K562 (cell line): ENCODE data around the gene ST7. TPM values are rescaled to one million over a fixed set of nuclear protein-coding genes. Genes with fewer than 3 reads are reported as not detected.

Experiments used
- ATAC-seq: fragments of 200-7000 bp; cut with Tn5 transposase; 3 replicates; pipeline ENCODE4 v1.9.1; 2020; ENCODE audit warnings: moderate library complexity
- BruUV-seq: library from RNA; stranded (reverse); fragments of 400-500 nt; replicated peaks from 2 replicates; lab custom pipeline; 2021; lab: Mats Ljungman, UMichigan
- CTCF ChIA-PET: fragments of 300-600 bp; formaldehyde crosslinking; extraction: SDS; loops from one replicate; lab custom pipeline; 2021; ENCODE audit warnings: low intra/inter-chr PET ratio; lab: Yijun Ruan, JAX
- POLR2A ChIA-PET: fragments of 300-600, 350-650 bp; sonication (Branson Sonifier 250); formaldehyde crosslinking; extraction: SDS; loops from one replicate; lab custom pipeline; 2021; ENCODE audit warnings: antibody characterized with exemption, inconsistent platforms; lab: Yijun Ruan, JAX
- DNase-seq, 4 experiments: peaks; one replicate each; pipeline versions ENCODE4 v3.0.0 to v3.0.0-alpha.2; 2011 to 2018; ENCODE audit warnings: low spot score in 3 of 4, mixed read lengths in 3 of 4; ENCODE audit errors: extremely low read depth in 1 of 4
- FAIRE-seq: peaks from 2 replicates; lab custom pipeline; 2011; peaks lifted over from hg19 to GRCh38; lab: Jason Lieb, UNC
- H2AFZ ChIP-seq: 2 replicates; pipeline ENCODE4 v1.6.0; 2011; ENCODE audit warnings: low read depth, low read length, control low read depth, inconsistent platforms
- H3K27ac ChIP-seq: fragments of 200-600 bp; 3 replicates; pipeline ENCODE4 v1.8.0; 2011; ENCODE audit warnings: low read depth, mild to moderate bottlenecking, control low read depth, inconsistent platforms, low read length, moderate library complexity, mixed read lengths; ENCODE audit errors: extremely low read depth
- H3K27me3 ChIP-seq, 2 experiments: fragments of 300-600 bp in 1 of 2; 2 replicates in 1 of 2; 3 replicates in 1 of 2; pipeline versions ENCODE4 v1.6.0 to v1.8.0; 2011; ENCODE audit warnings: inconsistent platforms in 2 of 2, low read length in 2 of 2, mild to moderate bottlenecking in 1 of 2, mixed read lengths in 1 of 2, moderate library complexity in 1 of 2; ENCODE audit not compliant: control insufficient read depth in 2 of 2, insufficient read depth in 2 of 2
- H3K36me3 ChIP-seq: fragments of 300-600 bp; 3 replicates; pipeline ENCODE4 v1.8.0; 2011; ENCODE audit warnings: mild to moderate bottlenecking, low read length, inconsistent platforms; ENCODE audit not compliant: control insufficient read depth, insufficient read depth
- H3K4me1 ChIP-seq, 2 experiments: fragments of 200-600 bp in 1 of 2; replicated peaks in 1 of 2; 2 replicates in 1 of 2; 3 replicates in 1 of 2; pipeline versions ENCODE4 v1.5.1 to v1.8.0; 2011; ENCODE audit warnings: inconsistent platforms in 2 of 2, low read length in 2 of 2, mild to moderate bottlenecking in 1 of 2, mixed read lengths in 1 of 2, moderate library complexity in 1 of 2; ENCODE audit not compliant: control insufficient read depth in 2 of 2, insufficient read depth in 2 of 2
- H3K4me2 ChIP-seq: 2 replicates; pipeline ENCODE4 v1.6.1; 2011; ENCODE audit warnings: low read length, control low read depth, inconsistent platforms, mixed read lengths; ENCODE audit not compliant: insufficient read depth
- H3K4me3 ChIP-seq: fragments of 200-600 bp; sonication (generic), shearing (Covaris generic); 2 replicates; pipeline ENCODE4 v1.5.1; 2016; ENCODE audit warnings: control low read depth, inconsistent platforms
- H3K79me2 ChIP-seq: fragments of 200-600 bp; 3 replicates; pipeline ENCODE4 v1.8.0; 2011; ENCODE audit warnings: low read length, inconsistent platforms; ENCODE audit not compliant: control insufficient read depth, insufficient read depth
- H3K9ac ChIP-seq, 2 experiments: 2 replicates each; pipeline versions ENCODE4 v1.6.0 to v1.6.1; 2011; ENCODE audit warnings: low read depth in 2 of 2, low read length in 2 of 2, control low read depth in 1 of 2, inconsistent platforms in 1 of 2, mild to moderate bottlenecking in 1 of 2, mixed read lengths in 1 of 2; ENCODE audit not compliant: insufficient read depth in 1 of 2
- H3K9me1 ChIP-seq: one replicate; pipeline ENCODE4 v1.6.0; 2011; ENCODE audit warnings: inconsistent platforms, mild to moderate bottlenecking, low read length, moderate library complexity; ENCODE audit not compliant: control insufficient read depth, insufficient read depth
- H3K9me3 ChIP-seq: replicated peaks from 2 replicates; pipeline ENCODE4 v1.5.1; 2011; ENCODE audit warnings: low read depth, low read length, inconsistent platforms; ENCODE audit not compliant: control insufficient read depth, insufficient read depth
- H4K20me1 ChIP-seq: replicated peaks from 2 replicates; pipeline ENCODE4 v1.6.1; 2011; ENCODE audit warnings: low read length, inconsistent platforms, mixed read lengths; ENCODE audit not compliant: control insufficient read depth, insufficient read depth
- CREB1 ChIP-seq, 2 experiments: sonication (generic) in 1 of 2; formaldehyde crosslinking in 1 of 2; IDR thresholded peaks; 2 replicates each; pipeline versions ENCODE4 v1.6.1 to v1.8.0; 2012 to 2022; ENCODE audit warnings: inconsistent platforms in 1 of 2, mild to moderate bottlenecking in 1 of 2, missing genetic modification reagents in 1 of 2, moderate library complexity in 1 of 2
- EP400 ChIP-seq: fragments of 450-650 bp; IDR thresholded peaks from 2 replicates; pipeline ENCODE4 v1.6.1; 2017; ENCODE audit warnings: antibody characterized with exemption, mild to moderate bottlenecking, moderate library complexity
- HSF4 ChIP-seq: fragments of 250-450 bp; sonication (Bioruptor Pico); IDR thresholded peaks from 2 replicates; pipeline ENCODE4 v2.1.2; 2022; ENCODE audit warnings: mild to moderate bottlenecking, moderate library complexity, borderline replicate concordance
- L3MBTL2 ChIP-seq: fragments of 450-650 bp; IDR thresholded peaks from 2 replicates; pipeline ENCODE4 v1.6.1; 2016; ENCODE audit warnings: mild to moderate bottlenecking, moderate library complexity
- MAFG ChIP-seq: fragments of 450-650 bp; conservative IDR thresholded peaks from 2 replicates; pipeline ENCODE4 v1.6.1; 2016; ENCODE audit warnings: missing genetic modification characterization, missing compliant biosample characterization
- PHB2 ChIP-seq: fragments of 450-650 bp; IDR thresholded peaks from 2 replicates; pipeline ENCODE4 v1.6.1; 2017; ENCODE audit warnings: low read depth
- TRIM24 ChIP-seq, 2 experiments: fragments of 450-650 bp; IDR thresholded peaks; 2 replicates each; pipeline ENCODE4 v1.6.1; 2016
- WGBS: fragments of 100-300 bp; shearing (Covaris generic); methylation state at CpG from one replicate; pipeline ENCODE4 v1.1.6; 2016; ENCODE audit warnings: low coverage, mixed read lengths; ENCODE audit not compliant: insufficient coverage; ENCODE audit errors: missing lambda C conversion rate; 5-methylcytosine and 5-hydroxymethylcytosine counted together
- in situ Hi-C: fragments of 300-500 bp; cut with MboI; formaldehyde crosslinking; loops from 4 replicates; pipeline ENCODE4 v1.15.0; 2018; ENCODE audit warnings: inconsistent platforms, mixed read lengths
- intact Hi-C: fragments of 100-400 bp; cut with micrococcal nuclease; formaldehyde crosslinking; loops from 2 replicates; pipeline ENCODE4 v1.14.2; 2022
- polyA plus RNA-seq, 8 experiments: library from polyadenylated mRNA; depleted of rRNA in 4 of 8; stranded (reverse) in 5 of 8; unstranded in 3 of 8; fragments of >200 nt; fragmentation: Nextera tagmentation in 2 of 8; fragmentation: Illumina TruSeq in 1 of 8; extraction: Ambion mirVana in 2 of 8; extraction: Trizol in 1 of 8; gene quantifications; 2 replicates each; pipeline versions ENCODE4 v1.2.1 to v1.2.3, GENCODE V29; 2011 to 2014; ENCODE audit warnings: inconsistent platforms in 1 of 8, missing spikeins in 1 of 8
- total RNA-seq, 7 experiments: library from RNA; depleted of rRNA in 6 of 7; stranded (reverse); fragments of >200 nt in 6 of 7; fragmentation: Illumina TruSeq in 2 of 7; extraction: Trizol in 2 of 7; gene quantifications; 2 replicates each; pipeline versions ENCODE4 v1.2.1 to v1.2.3, GENCODE V29; 2011 to 2021; ENCODE audit warnings: low replicate concordance in 1 of 7

The ST7 gene
- total and polyA plus RNA-seq, 9 of the 15 experiments (the other 6 are each of a cell fraction or from before 2014, with no cell fraction given) = 23.9 to 56.3 (median 36.9) TPM

- no peak for TF ChIP-seq L3MBTL2
- TF ChIP-seq HSF4 = no peak
- peak; percentile 76 to 78; a peak in 2 of 4 replicates for TF ChIP-seq TRIM24 (IDR thresholded peaks at IDR 0.05)
- peak; percentile 41; the same call in 1 of the 2 replicates for TF ChIP-seq PHB2
- 0 out of 2 replicates have a peak, but pooled peaks have one; percentile 16 for TF ChIP-seq MAFG (tag)
These were observed 24.7 kb downstream of the ST7 start (continued) for GRCh38 chr7:116978006-116978405.

GRCh38 chr7:116979430-116979829 is 26.1 kb downstream of the ST7 start:
- CTCF ChIA-PET = no interaction called here
- Histone ChIP-seq H3K9ac (no peak overlapping the region), H3K9me1 (no peaks in the 10 kb centered on the region)
- no peak for ATAC-seq
- TF ChIP-seq CREB1 (IDR thresholded peaks at IDR 0.05) = no peak
- TF ChIP-seq CREB1 (CRISPR knock-in tag; IDR thresholded peaks at IDR 0.05) = no peak
- TF ChIP-seq EP400 = 0 out of 2 replicates have a peak, but pooled peaks have one; percentile 11
- TF ChIP-seq, all 486 proteins: peak for 1
- no peaks in the 10 kb centered on the region for H3K9me3 ChIP-seq
- no peak overlapping the region for H3K4me2 ChIP-seq
- no peaks in the 10 kb centered on the region for H4K20me1 ChIP-seq
- peaks cover 0 to 8% of the 10 kb centered on the region in 2 experiments; a peak in 3 of 5 replicates for H3K4me1 ChIP-seq
- intact Hi-C loops (no loop called here), in situ Hi-C loops (no loop called here)
- H3K4me3 ChIP-seq = no peak overlapping the region
- H3K79me2 ChIP-seq = no peaks in the 10 kb centered on the region
- FAIRE-seq = no peak
- DNase-seq = no peak
- no peaks in the 10 kb centered on the region for H3K27me3 ChIP-seq
- H3K27ac ChIP-seq = no peak overlapping the region
- POLR2A ChIA-PET = interaction anchor here (1.0 to 1.9 kb wide), 5 partner anchors 9 to 25 kb away, joined by 3 to 8 read pairs (median 5); no protein-coding TSS in a partner anchor
- H2AFZ ChIP-seq = no peak overlapping the region
- no peaks in the 10 kb centered on the region for H3K36me3 ChIP-seq
- BruUV-seq = no TSS peak
- WGBS = 77% methylated on average over 3 of the region's 3 CpGs
